GM19193 (cell line): ENCODE data around the gene BSG.
A peak's percentile ranks its signal among the peaks of the same experiment; 100 is the strongest.

Experiments used
- POLR2A ChIP-seq: IDR thresholded peaks from 4 replicates; pipeline ENCODE4 v1.6.1; 2011; ENCODE audit not compliant: insufficient read depth, insufficient read length; ENCODE audit errors: extremely low read depth

The BSG gene

GRCh38 chr19:575527-576506, 3.4 kb downstream of the BSG start:
- TF ChIP-seq POLR2A: no peak

DNA sequence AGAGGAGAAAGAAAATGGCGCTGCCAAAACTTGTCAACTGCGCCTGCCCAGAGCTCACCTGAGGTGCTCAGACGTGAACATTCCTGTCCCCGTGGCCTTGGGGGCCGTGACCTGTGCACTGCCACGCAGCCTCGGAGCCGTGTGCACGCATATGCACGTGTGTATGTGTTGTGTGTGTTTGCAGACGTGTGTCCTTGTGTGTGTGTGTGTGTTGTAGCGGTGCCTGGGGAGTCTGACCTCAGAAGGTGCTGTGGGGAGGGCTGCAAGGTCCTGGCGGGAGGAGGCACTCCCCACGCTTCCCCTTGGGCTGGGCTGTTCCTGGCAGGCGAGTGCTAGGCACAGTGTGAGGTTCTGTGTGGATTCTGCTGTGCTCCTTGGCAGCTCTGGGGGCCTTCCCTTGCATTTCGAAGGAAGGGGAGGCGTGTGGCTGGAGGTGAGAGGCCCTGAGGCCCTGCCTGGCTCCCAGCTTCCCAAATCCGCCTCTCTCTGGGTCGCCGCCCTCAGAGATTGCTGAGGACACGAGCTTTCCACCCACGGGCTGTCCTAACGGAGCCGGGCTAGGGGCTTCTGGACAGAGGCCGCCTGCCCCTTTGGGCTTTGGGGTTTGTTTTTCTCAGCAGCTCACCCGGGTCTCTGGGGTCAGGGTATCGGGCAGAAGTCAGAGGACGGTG, 4.5 kb downstream of the BSG start:
- no peak for TF ChIP-seq POLR2A

GRCh38 chr19:577439-578392, 5.3 kb downstream of the BSG start:
- no peak for TF ChIP-seq POLR2A

- TF ChIP-seq POLR2A: no peak
Observed at GRCh38 chr19:579111-579841, 6.9 kb downstream of the BSG start.

DNA sequence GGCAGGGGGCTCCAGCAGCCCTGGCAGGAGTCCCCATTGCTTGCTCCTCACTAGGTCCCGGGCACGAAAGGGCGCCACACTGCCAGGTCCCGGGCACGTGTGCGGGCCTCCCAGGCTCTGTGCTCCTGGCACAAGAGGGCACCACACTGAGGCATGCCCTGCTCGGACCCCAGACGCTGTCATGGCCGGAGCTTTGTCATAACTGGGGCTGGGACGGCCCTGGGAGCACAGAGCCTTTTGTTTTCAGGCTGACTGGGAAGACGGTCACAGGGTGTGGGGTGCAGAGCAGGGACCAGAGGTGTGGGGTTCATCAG, 7.4 kb downstream of the BSG start:
- no peak for TF ChIP-seq POLR2A

- no peak for TF ChIP-seq POLR2A
Observed at GRCh38 chr19:580274-580835, 8.0 kb downstream of the BSG start.

- no peak for TF ChIP-seq POLR2A
Observed at GRCh38 chr19:581399-582111, 9.2 kb downstream of the BSG start.

- TF ChIP-seq POLR2A: no peak
Observed at GRCh38 chr19:582497-583197, 10.3 kb downstream of the BSG start.

GRCh38 chr19:583198-583967, 11.0 kb downstream of the BSG start:
- no peak for TF ChIP-seq POLR2A

GRCh38 chr19:583968-584239, 11.5 kb downstream of the BSG start:
- TF ChIP-seq POLR2A: peak; percentile 32

GRCh38 chr19:584240-585001, 12.0 kb downstream of the BSG start:
- TF ChIP-seq POLR2A: peak; percentile 13

DNA sequence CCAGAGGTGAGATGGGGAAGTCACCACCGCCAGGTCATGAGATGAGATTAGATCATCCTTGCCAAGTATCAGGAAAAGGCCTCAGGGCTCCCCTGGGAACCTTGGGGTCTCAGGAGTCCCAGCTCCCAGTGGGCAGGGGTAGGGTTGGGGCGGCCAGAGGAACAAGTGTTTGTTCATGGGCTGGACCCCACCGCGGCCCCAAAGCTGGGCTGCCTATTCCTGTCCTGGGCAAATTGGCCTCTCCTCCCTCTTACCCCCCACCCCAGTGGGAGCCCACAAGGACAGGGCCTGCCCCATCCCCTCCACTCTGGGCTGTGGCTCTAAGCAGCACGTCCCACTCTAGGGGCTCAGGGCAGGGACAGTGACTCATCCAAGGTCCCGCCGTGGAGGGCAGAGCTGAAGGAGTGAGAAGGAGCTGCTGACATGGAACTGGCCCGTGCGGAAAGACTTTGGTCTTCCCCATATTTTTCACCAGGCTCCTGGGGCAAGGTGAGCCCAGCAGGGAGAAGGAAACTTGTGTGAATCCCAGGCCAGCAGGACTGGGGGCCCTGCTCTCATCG, 13.2 kb downstream of the BSG start:
- TF ChIP-seq POLR2A: no peak
